Muscle layer of duodenum (tissue), 2 donors: ENCODE results near the gene PPIL1.

ENCODE experiments used
- H3K27ac ChIP-seq: one replicate; pipeline ENCODE4 v1.7.0; 2013; ENCODE audit warnings: mild to moderate bottlenecking, low read length
- H3K27me3 ChIP-seq: one replicate; pipeline ENCODE4 v1.7.0; 2013; ENCODE audit warnings: low read depth, mild to moderate bottlenecking, control low read depth, low read length
- H3K36me3 ChIP-seq, 2 donors: one replicate each; pipeline ENCODE4 v1.7.0; 2013; ENCODE audit warnings: low read length in 2 of 2, control low read depth in 1 of 2, mild to moderate bottlenecking in 1 of 2; ENCODE audit not compliant: insufficient read depth in 2 of 2, control insufficient read depth in 1 of 2
- H3K4me1 ChIP-seq, 2 donors: one replicate each; pipeline ENCODE4 v1.7.0; 2013; ENCODE audit warnings: low read length in 2 of 2, mild to moderate bottlenecking in 2 of 2, control low read depth in 1 of 2, moderate library complexity in 1 of 2; ENCODE audit not compliant: insufficient read depth in 2 of 2, control insufficient read depth in 1 of 2
- H3K4me3 ChIP-seq, 2 donors: one replicate each; pipeline ENCODE4 v1.7.0; 2013; ENCODE audit warnings: low read length in 2 of 2, low read depth in 1 of 2, mild to moderate bottlenecking in 1 of 2
- H3K9me3 ChIP-seq, 2 donors: one replicate each; pipeline ENCODE4 v1.7.0; 2013; ENCODE audit warnings: low read length in 2 of 2, control low read depth in 1 of 2, mild to moderate bottlenecking in 1 of 2; ENCODE audit not compliant: control insufficient read depth in 1 of 2
- donor health status: healthy.

PPIL1 gene

DNA sequence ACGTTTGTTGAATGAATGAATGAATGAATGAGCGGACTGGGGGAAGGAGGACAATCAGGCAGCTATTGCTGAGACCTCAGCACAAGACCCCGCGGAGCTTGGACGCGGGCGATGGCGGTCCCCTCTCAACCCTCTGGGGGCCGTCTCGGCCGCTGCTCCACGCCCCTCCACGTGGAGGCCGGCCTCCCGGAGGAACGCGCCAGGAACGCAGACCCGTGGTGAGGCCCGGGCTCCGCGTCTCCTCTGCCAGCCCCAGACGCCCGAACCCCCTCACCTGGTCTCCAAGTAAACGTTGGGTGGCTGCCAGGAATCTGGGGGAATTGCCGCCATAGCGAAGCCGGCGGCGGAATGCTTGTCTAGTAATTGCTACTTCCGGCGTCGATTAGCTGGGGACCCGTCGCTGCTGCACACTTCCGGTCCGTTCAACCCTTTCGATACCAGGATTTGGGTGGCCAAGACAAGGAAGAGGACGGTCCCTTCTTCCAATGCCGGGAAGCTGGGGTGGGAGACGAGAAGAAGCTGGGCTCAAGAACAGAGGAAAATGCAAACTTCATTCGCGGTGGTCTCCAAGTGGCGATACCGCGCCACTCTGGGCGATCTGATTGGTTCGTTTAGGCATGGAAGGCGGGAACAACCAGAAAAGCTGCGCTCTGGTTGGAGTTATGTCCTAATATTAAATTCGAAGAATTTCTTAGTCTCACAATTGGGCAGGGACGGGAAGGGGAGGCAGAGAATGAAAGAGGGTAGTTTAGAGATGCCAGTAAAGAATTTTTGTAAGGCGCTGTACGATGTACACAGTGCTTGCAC is at the start of gene PPIL1:
PPIL1 (minus strand) TSS at position 361 of the 807 bp plus-strand sequence; CDS start at position 330, 31 bp downstream.
- peak within 1 kb of the TSS; percentile 96 for H3K27ac ChIP-seq
- H3K9me3 ChIP-seq = no peaks in the 10 kb centered on the region
- peaks cover 3 to 13% of the 10 kb centered on the region in 2 donors for H3K4me1 ChIP-seq
- H3K27me3 ChIP-seq = no peaks in the 10 kb centered on the region
- peaks cover 0 to 4% of the 10 kb centered on the region in 2 donors for H3K36me3 ChIP-seq
- H3K4me3 ChIP-seq = peak within 1 kb of the TSS; percentile 95 to 96

DNA sequence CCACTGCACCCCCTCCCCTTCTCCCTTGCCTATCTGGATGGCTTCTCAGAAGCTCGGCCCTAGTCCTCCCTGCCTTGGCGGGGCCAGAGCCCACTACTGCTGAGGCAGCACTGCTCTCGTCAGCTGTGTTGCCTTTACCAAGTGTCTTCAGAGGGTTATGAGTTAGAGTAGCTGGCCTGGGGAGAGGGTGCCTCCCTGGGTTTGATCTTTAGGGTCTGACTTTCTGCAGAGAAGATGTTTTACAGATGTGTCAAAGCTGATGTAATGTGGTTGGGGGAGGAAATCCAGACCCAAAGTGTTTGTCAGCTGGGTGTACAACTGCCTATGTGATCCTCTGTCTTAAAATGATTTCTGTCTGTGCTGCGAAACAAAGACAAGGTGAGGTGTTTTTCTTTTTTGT is 49.5 kb upstream of the PPIL1 start:
- Histone ChIP-seq H3K4me3 (no peak overlapping the region), H3K27me3 (no peaks in the 10 kb centered on the region), H3K36me3 (peaks cover 33 to 35% of the 10 kb centered on the region in 2 donors), H3K9me3 (no peaks in the 10 kb centered on the region), H3K27ac (no peak overlapping the region), H3K4me1 (peaks cover 0 to 37% of the 10 kb centered on the region in 2 donors)

DNA sequence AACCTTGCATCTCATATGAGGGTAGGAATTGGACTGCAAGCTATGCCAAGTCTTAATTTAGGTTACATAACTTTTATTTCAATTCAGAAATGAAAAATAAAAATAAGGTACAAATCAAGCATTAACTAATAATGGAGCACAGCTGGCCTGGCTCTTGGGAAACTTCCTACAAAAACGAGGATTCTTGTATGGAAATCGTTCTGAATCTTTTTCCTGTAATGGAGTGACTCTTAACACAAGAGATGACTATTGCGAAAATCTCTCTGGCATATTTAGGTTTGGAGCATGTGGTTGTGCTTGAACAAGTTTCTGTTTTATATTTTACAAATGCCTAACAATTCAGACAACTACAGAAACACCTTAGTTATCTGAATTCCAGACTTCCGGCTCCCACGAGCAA is 45.9 kb upstream of the PPIL1 start:
- Histone ChIP-seq H3K27me3 (no peaks in the 10 kb centered on the region), H3K27ac (peak overlapping the region; percentile 58), H3K36me3 (peaks cover 48 to 56% of the 10 kb centered on the region in 2 donors), H3K4me3 (no peak overlapping the region), H3K9me3 (no peaks in the 10 kb centered on the region), H3K4me1 (peaks cover 7 to 35% of the 10 kb centered on the region in 2 donors)

DNA sequence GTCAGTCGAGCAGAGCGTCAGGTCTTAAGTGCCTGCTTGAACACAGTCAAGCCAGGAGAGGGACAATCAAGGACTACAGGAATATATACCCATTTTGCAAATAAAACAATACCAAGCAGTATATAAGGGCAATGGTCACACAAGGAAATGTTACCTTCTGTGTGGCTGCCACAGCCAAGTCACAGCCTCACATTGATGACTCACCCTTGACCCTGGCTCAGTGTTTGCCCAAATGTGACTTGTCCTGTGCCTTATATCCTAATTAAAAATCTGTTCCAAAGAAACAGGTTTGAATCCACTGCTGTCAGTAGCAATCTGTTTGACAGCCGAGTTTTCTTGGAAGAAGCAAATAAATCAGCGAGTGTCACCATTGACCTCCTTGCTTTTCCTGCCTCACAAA is 45.4 kb upstream of the PPIL1 start:
- peaks cover 48 to 58% of the 10 kb centered on the region in 2 donors for H3K36me3 ChIP-seq
- H3K4me3 ChIP-seq = no peak overlapping the region
- H3K4me1 ChIP-seq = peaks cover 7 to 35% of the 10 kb centered on the region in 2 donors
- no peak overlapping the region for H3K27ac ChIP-seq
- no peaks in the 10 kb centered on the region for H3K27me3 ChIP-seq
- H3K9me3 ChIP-seq = no peaks in the 10 kb centered on the region

DNA sequence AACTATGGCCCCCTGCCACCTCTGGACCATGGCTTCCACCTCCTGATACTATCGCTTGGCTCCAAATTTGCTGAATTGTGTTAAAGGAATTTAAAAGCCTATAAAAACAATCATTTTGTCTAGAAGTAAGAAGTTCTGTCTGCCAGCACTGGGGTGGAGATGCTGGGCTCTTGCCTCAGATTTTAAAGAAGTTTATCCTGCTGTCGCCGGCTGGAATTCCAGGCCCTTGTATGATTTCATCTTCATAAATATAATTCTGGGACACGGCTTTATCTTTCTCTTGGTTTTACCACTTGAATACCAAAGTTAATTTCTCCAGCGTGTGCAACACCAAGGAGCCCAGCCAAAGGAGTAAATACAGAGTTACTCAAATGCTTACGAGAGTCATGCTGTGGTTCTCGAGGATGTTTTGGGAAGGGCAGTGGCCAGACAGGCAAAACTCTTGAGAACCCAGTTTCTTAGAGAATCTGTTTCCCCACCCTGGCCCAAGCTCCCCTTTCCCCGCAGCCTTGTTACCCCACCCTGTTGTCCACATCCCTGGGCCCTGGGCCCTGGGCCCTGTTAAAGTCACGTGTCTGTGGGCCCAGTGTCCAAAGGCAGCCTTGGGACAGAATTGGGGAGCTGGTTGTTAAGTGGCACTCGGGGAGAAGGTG is 43.1 kb upstream of the PPIL1 start:
- peak overlapping the region; percentile 56 for H3K27ac ChIP-seq
- no peaks in the 10 kb centered on the region for H3K27me3 ChIP-seq
- peak overlapping the region in 1 of 2 donors; percentile 16 for H3K4me3 ChIP-seq
- H3K4me1 ChIP-seq = peaks cover 7 to 30% of the 10 kb centered on the region in 2 donors
- H3K36me3 ChIP-seq = peaks cover 38 to 56% of the 10 kb centered on the region in 2 donors
- no peaks in the 10 kb centered on the region for H3K9me3 ChIP-seq

DNA sequence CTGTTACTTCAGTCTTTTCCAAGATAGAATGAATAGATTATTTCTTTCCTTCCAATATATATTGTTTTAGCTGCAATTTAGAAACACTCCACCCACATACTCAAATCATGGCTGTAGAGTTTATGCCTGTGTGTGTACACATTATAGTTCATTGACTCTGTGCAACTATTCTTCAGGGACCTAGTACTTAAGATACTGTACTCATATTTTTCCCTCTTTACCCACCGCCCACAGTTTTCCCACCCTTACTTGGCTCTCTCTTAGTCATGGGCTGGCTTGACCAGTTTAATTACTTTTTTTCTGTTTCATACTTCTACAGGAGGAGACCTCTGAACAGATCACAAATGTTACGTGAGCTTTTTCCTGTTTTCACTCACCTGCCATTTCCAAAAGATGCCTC is 41.5 kb upstream of the PPIL1 start:
- Histone ChIP-seq H3K9me3 (no peaks in the 10 kb centered on the region), H3K36me3 (peaks cover 38 to 68% of the 10 kb centered on the region in 2 donors), H3K27ac (no peak overlapping the region), H3K4me1 (peaks cover 7 to 30% of the 10 kb centered on the region in 2 donors), H3K4me3 (no peak overlapping the region), H3K27me3 (no peaks in the 10 kb centered on the region)

DNA sequence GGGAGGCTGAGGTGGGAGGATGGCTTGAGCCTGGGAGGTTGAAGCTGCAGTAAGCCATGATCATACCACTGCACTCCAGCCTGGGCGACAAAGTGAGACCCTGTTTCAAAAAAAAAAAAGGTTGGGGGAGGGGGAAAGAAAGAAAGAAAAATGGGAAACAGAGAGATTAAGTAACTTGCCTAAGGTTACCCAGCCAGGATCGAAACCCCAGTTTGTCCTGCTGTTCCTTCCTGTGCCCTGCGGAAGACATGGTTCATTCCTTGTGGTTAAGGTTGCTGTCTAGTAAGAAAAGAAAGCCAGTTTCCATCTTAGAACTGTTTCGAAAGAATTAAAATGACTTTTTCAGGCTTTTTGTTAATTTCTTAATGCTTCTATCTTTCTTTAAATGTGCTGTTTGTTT is 41.0 kb upstream of the PPIL1 start:
- H3K9me3 ChIP-seq = no peaks in the 10 kb centered on the region
- no peak overlapping the region for H3K4me3 ChIP-seq
- H3K27me3 ChIP-seq = no peaks in the 10 kb centered on the region
- peaks cover 7 to 30% of the 10 kb centered on the region in 2 donors for H3K4me1 ChIP-seq
- H3K36me3 ChIP-seq = peaks cover 36 to 68% of the 10 kb centered on the region in 2 donors
- H3K27ac ChIP-seq = no peak overlapping the region

DNA sequence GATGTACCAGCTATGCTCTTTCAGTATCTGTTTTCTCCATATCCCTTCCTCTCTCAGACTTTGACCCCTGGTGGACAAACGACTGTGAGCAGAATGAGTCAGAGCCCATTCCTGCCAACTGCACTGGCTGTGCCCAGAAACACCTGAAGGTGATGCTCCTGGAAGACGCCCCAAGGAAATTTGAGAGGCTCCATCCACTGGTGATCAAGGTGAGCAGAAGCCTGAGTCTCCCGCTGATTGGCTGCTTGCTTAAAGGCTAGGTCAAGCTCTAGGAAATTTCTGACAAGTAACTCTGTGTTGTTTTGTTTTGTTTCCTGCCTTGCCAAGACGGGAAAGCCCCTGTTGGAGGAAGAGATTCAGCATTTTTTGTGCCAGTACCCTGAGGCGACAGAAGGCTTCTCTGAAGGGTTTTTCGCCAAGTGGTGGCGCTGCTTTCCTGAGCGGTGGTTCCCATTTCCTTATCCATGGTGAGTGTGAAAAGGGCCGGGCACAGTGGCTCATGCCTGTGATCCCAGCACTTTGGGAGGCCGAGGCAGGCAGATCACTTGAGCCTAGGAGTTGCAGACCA is 39.7 kb upstream of the PPIL1 start:
- H3K4me1 ChIP-seq = peaks cover 7 to 24% of the 10 kb centered on the region in 2 donors
- no peaks in the 10 kb centered on the region for H3K9me3 ChIP-seq
- peaks cover 25 to 58% of the 10 kb centered on the region in 2 donors for H3K36me3 ChIP-seq
- H3K27ac ChIP-seq = no peak overlapping the region
- H3K27me3 ChIP-seq = no peaks in the 10 kb centered on the region
- no peak overlapping the region for H3K4me3 ChIP-seq

DNA sequence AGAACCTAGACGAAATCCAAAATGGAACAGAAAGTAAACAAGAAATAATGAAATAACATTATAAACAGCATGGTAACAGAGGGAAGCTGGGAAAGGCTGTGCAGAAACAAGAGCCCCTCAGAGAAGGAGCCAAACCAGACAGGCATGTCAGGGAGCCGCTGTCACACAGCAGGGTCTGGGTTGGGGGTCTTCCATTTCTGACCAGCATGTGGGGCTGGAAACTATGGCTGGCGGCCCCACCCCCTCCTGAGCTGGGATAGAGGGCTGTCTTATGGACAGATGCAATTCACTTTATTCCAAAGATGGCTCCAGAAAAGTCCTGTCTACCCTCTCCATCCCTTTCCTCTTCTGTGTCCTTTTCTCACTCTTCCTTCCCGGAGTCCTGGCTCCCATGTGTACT is 38.5 kb upstream of the PPIL1 start:
- no peaks in the 10 kb centered on the region for H3K27me3 ChIP-seq
- no peak overlapping the region for H3K4me3 ChIP-seq
- H3K27ac ChIP-seq = no peak overlapping the region
- H3K36me3 ChIP-seq = peaks cover 23 to 48% of the 10 kb centered on the region in 2 donors
- H3K9me3 ChIP-seq = no peaks in the 10 kb centered on the region
- H3K4me1 ChIP-seq = peaks cover 2 to 13% of the 10 kb centered on the region in 2 donors

DNA sequence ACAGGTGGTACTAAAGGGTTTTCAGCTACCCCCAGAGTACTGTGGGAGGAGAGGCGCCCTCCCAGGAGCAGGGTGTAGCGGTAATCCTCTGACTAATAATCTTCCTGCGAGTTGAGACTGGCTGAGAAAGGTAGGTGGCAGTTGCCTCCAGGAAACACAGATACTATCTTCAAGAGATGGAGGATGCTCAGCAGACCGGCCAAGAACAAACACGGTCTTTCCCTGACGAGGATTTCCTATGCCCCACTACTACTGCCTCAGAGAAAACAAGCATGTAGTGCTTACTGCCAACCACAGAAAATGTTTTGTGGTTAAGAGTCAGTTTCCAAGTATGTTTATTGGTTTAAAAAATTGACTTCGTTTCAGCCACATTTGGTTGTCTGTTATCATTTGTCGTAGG is 38.0 kb upstream of the PPIL1 start:
- no peak overlapping the region for H3K4me3 ChIP-seq
- peaks cover 0 to 13% of the 10 kb centered on the region in 2 donors for H3K4me1 ChIP-seq
- H3K27ac ChIP-seq = no peak overlapping the region
- peaks cover 23 to 44% of the 10 kb centered on the region in 2 donors for H3K36me3 ChIP-seq
- no peaks in the 10 kb centered on the region for H3K9me3 ChIP-seq
- no peaks in the 10 kb centered on the region for H3K27me3 ChIP-seq

DNA sequence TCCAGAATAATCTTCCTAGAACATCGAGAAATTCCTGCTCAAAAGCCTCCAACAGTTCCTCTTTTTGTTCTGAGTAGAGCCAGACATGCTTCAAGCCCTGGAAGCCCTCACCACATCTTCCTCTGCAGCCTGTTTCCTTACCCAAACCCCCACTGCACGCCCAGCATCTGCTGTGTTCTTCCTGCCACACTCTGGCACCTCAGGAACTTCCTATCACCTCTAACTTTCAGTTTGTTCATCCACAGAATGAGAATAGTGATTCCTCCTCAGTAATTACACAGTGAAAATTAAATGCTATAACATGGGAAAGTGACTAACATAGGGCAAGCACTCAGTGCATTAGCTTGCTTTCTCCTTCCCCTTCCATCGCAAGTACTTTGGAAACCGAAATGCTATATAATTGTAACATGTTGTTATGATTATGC is 37.4 kb upstream of the PPIL1 start:
- H3K4me1 ChIP-seq = peaks cover 0 to 14% of the 10 kb centered on the region in 2 donors

More for the DNA sequence above, 37.4 kb upstream of the PPIL1 start:
- H3K27me3 ChIP-seq = no peaks in the 10 kb centered on the region
- no peak overlapping the region for H3K27ac ChIP-seq
- peaks cover 19 to 40% of the 10 kb centered on the region in 2 donors for H3K36me3 ChIP-seq
- H3K9me3 ChIP-seq = no peaks in the 10 kb centered on the region
- no peak overlapping the region for H3K4me3 ChIP-seq
